ENCODE data around the gene PNMA8A. TPM values are rescaled to one million over a fixed set of nuclear protein-coding genes. Genes with fewer than 3 reads are reported as not detected.

The PNMA8A gene
- total and polyA plus RNA-seq, 2 donors from 2014 or later: 12.5 to 16.2 TPM

GRCh38 chr19:46448601-46449000, 22.8 kb downstream of the PNMA8A start:
- no peaks in the 10 kb centered on the region for H3K9me3 ChIP-seq (ENCODE audit: control insufficient read depth in 2 of 3, insufficient read depth in 1 of 3, low read length in 3 of 3)
- no peak for TF ChIP-seq CTCF (IDR thresholded peaks at IDR 0.05; ENCODE audit: borderline replicate concordance, extremely low read depth, insufficient read depth)
- H3K4me1 ChIP-seq (ENCODE audit: control insufficient read depth in 2 of 3, insufficient read depth in 2 of 3, low read depth in 1 of 3, low read length in 3 of 3): no peaks in the 10 kb centered on the region
- H3K9ac ChIP-seq (ENCODE audit: low read length in 3 of 3): no peak overlapping the region
- intact Hi-C loops (cut with DNase I): no loop called here
- no peak overlapping the region for H3K4me3 ChIP-seq (ENCODE audit: low read length in 3 of 3)
- no peaks in the 10 kb centered on the region for H3K27me3 ChIP-seq (ENCODE audit: control insufficient read depth, insufficient read depth, low read length)
- DNase-seq (no peak), FAIRE-seq (no peak)
- H3K36me3 ChIP-seq (ENCODE audit: control insufficient read depth in 2 of 3, insufficient read depth in 3 of 3, low read length in 3 of 3): no peaks in the 10 kb centered on the region
- no peak overlapping the region for H3K27ac ChIP-seq (ENCODE audit: low read depth in 2 of 2, low read length in 2 of 2)

- Histone ChIP-seq H3K9me3 (ENCODE audit: control insufficient read depth in 2 of 3, insufficient read depth in 1 of 3, low read length in 3 of 3) (no peaks in the 10 kb centered on the region), H3K4me3 (ENCODE audit: low read length in 3 of 3) (no peak overlapping the region), H3K9ac (ENCODE audit: low read length in 3 of 3) (no peak overlapping the region), H3K27ac (ENCODE audit: low read depth in 2 of 2, low read length in 2 of 2) (no peak overlapping the region), H3K4me1 (ENCODE audit: control insufficient read depth in 2 of 3, insufficient read depth in 2 of 3, low read depth in 1 of 3, low read length in 3 of 3) (no peaks in the 10 kb centered on the region), H3K36me3 (ENCODE audit: control insufficient read depth in 2 of 3, insufficient read depth in 3 of 3, low read length in 3 of 3) (no peaks in the 10 kb centered on the region), H3K27me3 (ENCODE audit: control insufficient read depth, insufficient read depth, low read length) (no peaks in the 10 kb centered on the region)
- no peak for TF ChIP-seq CTCF (IDR thresholded peaks at IDR 0.05; ENCODE audit: borderline replicate concordance, extremely low read depth, insufficient read depth)
- DNase-seq (no peak), FAIRE-seq (no peak)
- intact Hi-C loops (cut with DNase I): no loop called here
These were observed 23.5 kb downstream of the PNMA8A start for GRCh38 chr19:46447824-46448223.

GRCh38 chr19:46447006-46447405, 24.4 kb downstream of the PNMA8A start:
- Histone ChIP-seq H3K4me3 (ENCODE audit: low read length in 3 of 3) (no peak overlapping the region), H3K9ac (ENCODE audit: low read length in 3 of 3) (no peak overlapping the region), H3K4me1 (ENCODE audit: control insufficient read depth in 2 of 3, insufficient read depth in 2 of 3, low read depth in 1 of 3, low read length in 3 of 3) (no peaks in the 10 kb centered on the region), H3K27me3 (ENCODE audit: control insufficient read depth, insufficient read depth, low read length) (no peaks in the 10 kb centered on the region), H3K9me3 (ENCODE audit: control insufficient read depth in 2 of 3, insufficient read depth in 1 of 3, low read length in 3 of 3) (no peaks in the 10 kb centered on the region), H3K27ac (ENCODE audit: low read depth in 2 of 2, low read length in 2 of 2) (no peak overlapping the region), H3K36me3 (ENCODE audit: control insufficient read depth in 2 of 3, insufficient read depth in 3 of 3, low read length in 3 of 3) (no peaks in the 10 kb centered on the region)
- intact Hi-C loops (cut with DNase I): no loop called here
- no peak for FAIRE-seq
- no peak for DNase-seq
- no peak for TF ChIP-seq CTCF (IDR thresholded peaks at IDR 0.05; ENCODE audit: borderline replicate concordance, extremely low read depth, insufficient read depth)

GRCh38 chr19:46446021-46446420, 25.3 kb downstream of the PNMA8A start:
- FAIRE-seq (no peak), DNase-seq (no peak)
- Histone ChIP-seq H3K9me3 (ENCODE audit: control insufficient read depth in 2 of 3, insufficient read depth in 1 of 3, low read length in 3 of 3) (no peaks in the 10 kb centered on the region), H3K9ac (ENCODE audit: low read length in 3 of 3) (no peak overlapping the region), H3K27ac (ENCODE audit: low read depth in 2 of 2, low read length in 2 of 2) (no peak overlapping the region), H3K4me1 (ENCODE audit: control insufficient read depth in 2 of 3, insufficient read depth in 2 of 3, low read depth in 1 of 3, low read length in 3 of 3) (no peaks in the 10 kb centered on the region), H3K36me3 (ENCODE audit: control insufficient read depth in 2 of 3, insufficient read depth in 3 of 3, low read length in 3 of 3) (no peaks in the 10 kb centered on the region), H3K4me3 (ENCODE audit: low read length in 3 of 3) (no peak overlapping the region), H3K27me3 (ENCODE audit: control insufficient read depth, insufficient read depth, low read length) (no peaks in the 10 kb centered on the region)
- intact Hi-C loops (cut with DNase I): no loop called here
- no peak for TF ChIP-seq CTCF (IDR thresholded peaks at IDR 0.05; ENCODE audit: borderline replicate concordance, extremely low read depth, insufficient read depth)
